Measurements from ENCODE around the gene INCA1. TPM values are rescaled to one million over a fixed set of nuclear protein-coding genes. Genes with fewer than 3 reads are reported as not detected.

Gene INCA1
- total and polyA plus RNA-seq, 2 of the 8 experiments (the other 6 are each of a cell fraction or from before 2014, with no cell fraction given), result 0.89 to 1.4 TPM

- TF ChIP-seq RFX5 (IDR thresholded peaks at IDR 0.05; ENCODE audit: borderline replicate concordance, low read depth, low read length) (no peak), RNF2 (IDR thresholded peaks at IDR 0.05; ENCODE audit: borderline replicate concordance, low read depth, low read length, missing control alignments, poor library complexity, severe bottlenecking) (no peak), ZNF274 (IDR thresholded peaks at IDR 0.05; ENCODE audit: borderline replicate concordance, extremely low read depth, low read length) (no peak), SUZ12 (IDR thresholded peaks at IDR 0.05; ENCODE audit: low read length) (no peak), MAX (IDR thresholded peaks at IDR 0.05) (no peak), CHD2 (IDR thresholded peaks at IDR 0.05; ENCODE audit: low read length) (no peak), JUND (IDR thresholded peaks at IDR 0.05; ENCODE audit: low read length) (no peak)
Observed at GRCh38 chr17:4955091-4955490, 42.2 kb downstream of the INCA1 start (continued).

Measured in H1 (cell line).